ENCODE data around the gene HELT.
"Not testable (repeated sequence)": the region's sequence is repeated elsewhere in the genome, so short reads cannot be mapped to it uniquely, and the experiment has no call there.

- not testable (repeated sequence) for TF ChIP-seq EZH2 (IDR thresholded peaks at IDR 0.05; ENCODE audit: insufficient read depth, poor library complexity, severe bottlenecking); EZH2phosphoT487 (IDR thresholded peaks at IDR 0.05; ENCODE audit: insufficient read depth, low read depth)
Observed at GRCh38 chr4:184997656-184998055, 20.6 kb upstream of the HELT start.
